Adipocyte (in vitro differentiated cells): ENCODE measurements around the gene TMEM245.

ENCODE experiments used
- DNase-seq: peaks from one replicate; pipeline ENCODE4 v3.0.0-alpha.2; 2015; ENCODE audit warnings: low read depth
- H3K27me3 ChIP-seq: replicated peaks from 2 replicates; pipeline ENCODE4 v1.7.0; 2013; ENCODE audit warnings: mild to moderate bottlenecking, low read length, moderate library complexity; ENCODE audit not compliant: control insufficient read depth, insufficient read depth
- H3K36me3 ChIP-seq: 2 replicates; pipeline ENCODE4 v1.7.0; 2013; ENCODE audit warnings: low read length, mild to moderate bottlenecking, moderate library complexity; ENCODE audit not compliant: control insufficient read depth, insufficient read depth, severe bottlenecking
- H3K4me1 ChIP-seq: 2 replicates; pipeline ENCODE4 v1.7.0; 2013; ENCODE audit warnings: mild to moderate bottlenecking, low read length, moderate library complexity; ENCODE audit not compliant: control insufficient read depth, insufficient read depth
- H3K4me3 ChIP-seq: 2 replicates; pipeline ENCODE4 v1.7.0; 2013; ENCODE audit warnings: mild to moderate bottlenecking, low read length, moderate library complexity
- H3K9ac ChIP-seq: 2 replicates; pipeline ENCODE4 v1.7.0; 2013; ENCODE audit warnings: mild to moderate bottlenecking, low read length, moderate library complexity
- H3K9me3 ChIP-seq: 2 replicates; pipeline ENCODE4 v1.7.0; 2013; ENCODE audit warnings: mild to moderate bottlenecking, low read length, moderate library complexity; ENCODE audit not compliant: control insufficient read depth

TMEM245 gene

GRCh38 chr9:109114670-109115069 is 5.1 kb downstream of the TMEM245 start:
- Histone ChIP-seq H3K27me3 (no peaks in the 10 kb centered on the region), H3K9ac (no peak overlapping the region), H3K4me1 (peaks cover 80% of the 10 kb centered on the region), H3K9me3 (no peaks in the 10 kb centered on the region), H3K4me3 (peak overlapping the region; percentile 28), H3K36me3 (no peaks in the 10 kb centered on the region)
- DNase-seq, result no peak

GRCh38 chr9:109113892-109114609 is 5.7 kb downstream of the TMEM245 start:
- H3K9ac ChIP-seq, result peak overlapping the region; percentile 54
- DNase-seq, result no peak
- H3K4me1 ChIP-seq, result peaks cover 86% of the 10 kb centered on the region
- no peaks in the 10 kb centered on the region for H3K36me3 ChIP-seq
- H3K27me3 ChIP-seq, result no peaks in the 10 kb centered on the region
- peak overlapping the region; percentile 28 for H3K4me3 ChIP-seq
- no peaks in the 10 kb centered on the region for H3K9me3 ChIP-seq

- no peaks in the 10 kb centered on the region for H3K9me3 ChIP-seq
- no peak overlapping the region for H3K9ac ChIP-seq
- no peak overlapping the region for H3K4me3 ChIP-seq
- no peak for DNase-seq
- no peaks in the 10 kb centered on the region for H3K27me3 ChIP-seq
- peaks cover 91% of the 10 kb centered on the region for H3K4me1 ChIP-seq
- H3K36me3 ChIP-seq, result no peaks in the 10 kb centered on the region
Observed at GRCh38 chr9:109113254-109113653, 6.5 kb downstream of the TMEM245 start.

DNA sequence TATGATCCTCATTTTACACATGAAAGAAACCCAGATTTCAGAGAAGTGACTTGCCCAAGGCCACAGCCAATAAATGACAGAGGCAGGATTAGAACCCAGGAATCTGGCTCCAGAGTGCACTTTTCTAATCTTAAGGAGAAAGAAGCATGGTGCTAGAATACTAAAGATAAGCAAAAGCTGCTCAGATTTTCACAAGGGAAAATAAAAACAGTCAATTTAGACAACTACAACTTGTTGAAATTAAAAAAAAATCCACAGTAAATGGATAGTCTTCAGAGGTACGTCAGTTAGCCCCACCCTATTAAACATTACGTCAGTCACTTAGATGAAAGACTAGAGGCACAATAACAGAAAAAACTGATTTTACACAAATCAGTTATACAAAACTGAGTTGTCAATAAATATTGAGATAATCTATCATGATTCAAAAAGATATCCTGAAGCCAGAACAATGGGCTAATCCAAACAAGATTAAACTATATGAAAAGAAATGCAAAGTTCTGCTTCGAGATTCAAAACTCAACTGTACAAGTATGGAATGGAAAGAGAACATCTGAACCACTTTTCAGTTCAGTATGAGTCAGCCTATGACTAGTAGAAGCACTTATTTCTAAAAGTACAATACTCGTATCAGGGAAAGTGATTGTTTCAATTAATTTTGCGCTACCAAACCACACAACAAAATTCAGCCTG is 9.3 kb downstream of the TMEM245 start:
- Histone ChIP-seq H3K9me3 (no peaks in the 10 kb centered on the region), H3K4me3 (peak overlapping the region; percentile 66), H3K27me3 (no peaks in the 10 kb centered on the region), H3K36me3 (peaks cover 3% of the 10 kb centered on the region), H3K9ac (peak overlapping the region; percentile 39), H3K4me1 (peaks cover 73% of the 10 kb centered on the region)
- peak; percentile 72 for DNase-seq

DNA sequence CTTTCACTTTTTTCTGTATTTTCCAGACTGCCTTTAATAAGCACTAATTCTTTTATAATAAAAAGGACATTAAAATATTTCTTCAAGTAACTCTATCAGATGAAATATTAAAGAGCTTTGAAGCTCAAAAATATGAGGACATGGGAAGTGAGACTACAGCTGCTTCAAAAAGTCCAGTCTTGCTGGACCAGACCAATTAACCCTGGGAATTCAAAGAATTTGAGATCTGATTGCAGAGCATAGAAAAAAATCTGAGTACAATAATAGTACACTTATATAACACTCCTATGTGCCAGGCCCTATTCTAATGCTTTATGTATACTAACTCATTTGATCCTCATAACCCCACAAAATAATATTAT is 9.8 kb downstream of the TMEM245 start:
- H3K27me3 ChIP-seq, result no peaks in the 10 kb centered on the region
- H3K9ac ChIP-seq, result no peak overlapping the region
- peak overlapping the region; percentile 66 for H3K4me3 ChIP-seq
- peak; percentile 60 for DNase-seq
- no peaks in the 10 kb centered on the region for H3K9me3 ChIP-seq
- H3K4me1 ChIP-seq, result peaks cover 68% of the 10 kb centered on the region
- peaks cover 6% of the 10 kb centered on the region for H3K36me3 ChIP-seq

DNA sequence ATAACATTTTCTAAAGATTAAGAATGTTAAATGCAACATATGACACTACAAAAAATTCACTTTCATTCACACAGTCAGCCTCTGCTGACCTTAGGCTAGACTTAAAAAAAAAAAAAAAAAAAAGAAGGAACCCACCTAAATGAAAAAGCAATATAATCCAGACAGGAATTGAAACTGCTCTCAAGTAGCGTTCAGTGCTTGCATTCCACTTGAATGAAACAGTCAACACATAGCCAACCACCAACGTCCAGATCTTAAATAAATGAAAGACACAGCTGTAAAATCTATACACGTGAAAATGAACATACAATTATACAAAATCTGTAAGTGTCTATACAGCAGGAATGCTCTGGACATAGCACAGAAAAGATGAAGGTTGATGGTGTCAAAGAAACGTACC is 11.4 kb downstream of the TMEM245 start:
- no peak overlapping the region for H3K9ac ChIP-seq
- no peaks in the 10 kb centered on the region for H3K27me3 ChIP-seq
- H3K4me1 ChIP-seq, result peaks cover 52% of the 10 kb centered on the region
- DNase-seq, result peak; percentile 70
- peaks cover 12% of the 10 kb centered on the region for H3K36me3 ChIP-seq
- H3K4me3 ChIP-seq, result no peak overlapping the region
- no peaks in the 10 kb centered on the region for H3K9me3 ChIP-seq

GRCh38 chr9:109107402-109108240 is 12.1 kb downstream of the TMEM245 start:
- Histone ChIP-seq H3K4me3 (no peak overlapping the region), H3K9me3 (no peaks in the 10 kb centered on the region), H3K36me3 (peaks cover 12% of the 10 kb centered on the region), H3K4me1 (peaks cover 47% of the 10 kb centered on the region), H3K9ac (no peak overlapping the region), H3K27me3 (no peaks in the 10 kb centered on the region)
- DNase-seq, result peak; percentile 70

GRCh38 chr9:109101810-109102209 is 17.9 kb downstream of the TMEM245 start:
- Histone ChIP-seq H3K4me1 (peaks cover 41% of the 10 kb centered on the region), H3K9me3 (no peaks in the 10 kb centered on the region), H3K27me3 (no peaks in the 10 kb centered on the region), H3K36me3 (peaks cover 12% of the 10 kb centered on the region), H3K9ac (no peak overlapping the region), H3K4me3 (peak overlapping the region; percentile 43)
- DNase-seq, result peak; percentile 51

- H3K27me3 ChIP-seq, result no peaks in the 10 kb centered on the region
- no peak overlapping the region for H3K9ac ChIP-seq
- H3K4me3 ChIP-seq, result no peak overlapping the region
- DNase-seq, result no peak
- H3K36me3 ChIP-seq, result peaks cover 12% of the 10 kb centered on the region
- no peaks in the 10 kb centered on the region for H3K9me3 ChIP-seq
- H3K4me1 ChIP-seq, result peaks cover 41% of the 10 kb centered on the region
Observed at GRCh38 chr9:109101202-109101595, 18.5 kb downstream of the TMEM245 start.

DNA sequence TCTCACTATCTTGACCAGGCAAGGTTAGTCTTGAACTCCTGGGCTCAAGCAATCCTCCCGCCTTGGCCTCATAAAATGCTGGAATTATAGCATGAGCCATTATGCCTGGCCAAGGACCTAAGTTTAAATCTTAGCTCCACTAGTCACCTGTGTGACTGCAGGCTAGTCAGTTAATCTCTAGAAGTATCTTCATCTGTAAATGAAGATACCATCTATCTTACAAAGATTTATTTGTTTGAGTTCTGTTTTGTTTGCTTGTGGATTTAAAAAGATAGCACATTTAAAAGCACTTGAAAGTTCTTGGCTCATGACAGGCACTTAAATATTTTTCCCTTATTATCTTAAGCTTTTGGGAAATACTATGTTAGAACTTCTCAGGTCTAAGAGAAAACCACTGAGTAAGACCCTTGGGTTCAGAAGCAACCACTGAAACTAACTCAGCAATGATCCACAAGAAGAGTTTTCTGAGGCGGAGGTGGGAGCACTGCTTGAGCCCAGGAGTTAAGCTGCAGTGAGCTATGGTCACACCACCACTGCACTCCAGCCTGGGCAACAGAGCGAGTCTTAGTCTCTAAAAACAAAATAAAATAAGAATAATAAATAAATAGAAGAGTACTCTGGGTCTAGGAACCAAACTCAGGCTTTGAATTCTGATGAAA is 19.1 kb downstream of the TMEM245 start:
- Histone ChIP-seq H3K27me3 (no peaks in the 10 kb centered on the region), H3K4me1 (peaks cover 41% of the 10 kb centered on the region), H3K9ac (no peak overlapping the region), H3K9me3 (no peaks in the 10 kb centered on the region), H3K36me3 (peaks cover 11% of the 10 kb centered on the region), H3K4me3 (no peak overlapping the region)
- DNase-seq, result no peak

DNA sequence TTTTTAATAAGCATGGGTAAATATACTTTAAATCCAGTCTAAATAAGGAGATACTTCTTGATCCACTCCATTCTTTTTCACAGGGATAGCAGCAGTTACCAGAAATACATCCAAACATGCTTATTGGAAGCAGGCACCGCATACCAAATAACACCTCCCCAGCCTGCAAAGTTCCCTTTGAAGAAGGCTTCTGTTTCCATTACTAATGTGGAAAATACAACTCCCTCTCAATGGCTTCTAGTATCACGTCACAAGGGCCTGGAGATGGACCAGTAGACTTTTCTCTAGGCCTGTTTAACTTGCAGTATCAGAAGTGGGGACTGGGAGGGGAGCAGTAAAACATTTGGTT is 20.8 kb downstream of the TMEM245 start:
- no peak for DNase-seq
- no peak overlapping the region for H3K4me3 ChIP-seq
- H3K9me3 ChIP-seq, result no peaks in the 10 kb centered on the region
- peak overlapping the region; percentile 27 for H3K9ac ChIP-seq
- peaks cover 41% of the 10 kb centered on the region for H3K4me1 ChIP-seq
- H3K36me3 ChIP-seq, result peaks cover 10% of the 10 kb centered on the region
- no peaks in the 10 kb centered on the region for H3K27me3 ChIP-seq
